Neural cell (in vitro differentiated cells): Measurements from ENCODE around the gene NBEA. TPM values are rescaled to one million over a fixed set of nuclear protein-coding genes. Genes with fewer than 3 reads are reported as not detected.

Experiments used
- H2AFZ ChIP-seq: fragments of 200-600, 300-800 bp; sonication (generic), shearing (Covaris generic); 2 replicates; pipeline ENCODE4 v1.6.0; 2014; ENCODE audit warnings: low read depth, mild to moderate bottlenecking, antibody characterized with exemption, low read length, moderate library complexity
- H3F3A ChIP-seq: fragments of 200-600 bp; shearing (Covaris generic); 2 replicates; pipeline ENCODE4 v1.6.1; 2016; ENCODE audit warnings: mild to moderate bottlenecking, moderate library complexity, mixed read lengths, antibody characterized with exemption, low read length; ENCODE audit not compliant: insufficient read depth, poor library complexity, severe bottlenecking
- H3K27ac ChIP-seq: fragments of 200-600, 300-800 bp; sonication (generic), shearing (Covaris generic); 2 replicates; pipeline ENCODE4 v1.5.1; 2014; ENCODE audit warnings: mild to moderate bottlenecking, low read length, moderate library complexity
- H3K27me3 ChIP-seq: fragments of 300-800, 200-600 bp; sonication (generic), shearing (Covaris generic); 2 replicates; pipeline ENCODE4 v1.6.0; 2014; ENCODE audit warnings: mild to moderate bottlenecking, low read depth, low read length, moderate library complexity; ENCODE audit not compliant: insufficient read depth
- H3K36me3 ChIP-seq: fragments of 300-800, 200-600 bp; sonication (generic), shearing (Covaris generic); 2 replicates; pipeline ENCODE4 v1.5.1; 2014; ENCODE audit warnings: mild to moderate bottlenecking, antibody characterized with exemption, low read length, moderate library complexity; ENCODE audit not compliant: insufficient read depth
- H3K4me2 ChIP-seq: fragments of 300-800, 200-600 bp; sonication (generic), shearing (Covaris generic); 2 replicates; pipeline ENCODE4 v1.6.0; 2014; ENCODE audit warnings: mild to moderate bottlenecking, low read length
- H3K4me3 ChIP-seq: fragments of 300-800, 200-600 bp; sonication (generic), shearing (Covaris generic); 2 replicates; pipeline ENCODE4 v1.5.1; 2014; ENCODE audit warnings: mild to moderate bottlenecking, low read length, moderate library complexity
- H3K79me2 ChIP-seq: fragments of 200-600 bp; shearing (Covaris generic); replicated peaks from 2 replicates; pipeline ENCODE4 v1.6.0; 2014; ENCODE audit warnings: mild to moderate bottlenecking, low read length, moderate library complexity; ENCODE audit not compliant: insufficient read depth
- H3K9ac ChIP-seq: fragments of 300-800, 200-600 bp; sonication (generic), shearing (Covaris generic); 2 replicates; pipeline ENCODE4 v1.6.1; 2016; ENCODE audit warnings: mild to moderate bottlenecking, low read length, mixed read lengths
- H3K9me2 ChIP-seq: fragments of 200-600 bp; shearing (Covaris generic); 2 replicates; pipeline ENCODE4 v1.6.1; 2016; ENCODE audit warnings: mild to moderate bottlenecking, low read length, mixed read lengths; ENCODE audit not compliant: insufficient read depth
- H3K9me3 ChIP-seq: fragments of 200-600, 300-800 bp; sonication (generic), shearing (Covaris generic); 2 replicates; pipeline ENCODE4 v1.6.1; 2016; ENCODE audit warnings: mild to moderate bottlenecking, mixed run types, low read length, moderate library complexity, mixed read lengths
- H4K20me1 ChIP-seq: fragments of 200-600 bp; shearing (Covaris generic); 2 replicates; pipeline ENCODE4 v1.6.1; 2016; ENCODE audit warnings: mild to moderate bottlenecking, mixed run types; ENCODE audit not compliant: insufficient read depth
- CTCF ChIP-seq: fragments of 450-650 bp; IDR thresholded peaks from 2 replicates; pipeline ENCODE4 v1.5.1; 2014; ENCODE audit warnings: antibody characterized with exemption, mild to moderate bottlenecking, moderate library complexity; ENCODE audit not compliant: poor library complexity, severe bottlenecking
- EP300 ChIP-seq: fragments of 450-650 bp; conservative IDR thresholded peaks from 2 replicates; pipeline ENCODE4 v1.6.1; 2014; ENCODE audit warnings: antibody characterized with exemption, mild to moderate bottlenecking, moderate library complexity; ENCODE audit not compliant: poor library complexity, severe bottlenecking
- EZH2 ChIP-seq: fragments of 200-600, 300-800 bp; shearing (Covaris generic), sonication (generic); IDR thresholded peaks from 2 replicates; pipeline ENCODE4 v1.6.1; 2014; ENCODE audit warnings: antibody characterized with exemption, low read length, borderline replicate concordance, mild to moderate bottlenecking; ENCODE audit not compliant: insufficient read depth, poor library complexity, severe bottlenecking
- MXI1 ChIP-seq: fragments of 450-650 bp; conservative IDR thresholded peaks from 2 replicates; pipeline ENCODE4 v1.6.1; 2014; ENCODE audit warnings: antibody characterized with exemption, mild to moderate bottlenecking; ENCODE audit not compliant: poor library complexity, severe bottlenecking
- POLR2AphosphoS5 ChIP-seq: IDR thresholded peaks from 2 replicates; pipeline ENCODE4 v1.6.1; 2012
- RAD21 ChIP-seq: fragments of 450-650 bp; conservative IDR thresholded peaks from 2 replicates; pipeline ENCODE4 v1.6.1; 2014; ENCODE audit warnings: antibody characterized with exemption, mild to moderate bottlenecking, moderate library complexity
- REST ChIP-seq: IDR thresholded peaks from 2 replicates; pipeline ENCODE4 v1.6.1; 2012; ENCODE audit warnings: borderline replicate concordance
- SMC3 ChIP-seq: fragments of 450-650 bp; conservative IDR thresholded peaks from 2 replicates; pipeline ENCODE4 v1.6.1; 2014; ENCODE audit warnings: antibody characterized with exemption, mild to moderate bottlenecking, moderate library complexity; ENCODE audit not compliant: poor library complexity
- TAF1 ChIP-seq: IDR thresholded peaks from 2 replicates; pipeline ENCODE4 v1.6.1; 2012; ENCODE audit warnings: low read depth
- polyA plus RNA-seq: library from polyadenylated mRNA; depleted of rRNA; stranded (reverse); fragments of >200 nt; gene quantifications from 2 replicates; pipeline ENCODE4 v1.2.3, GENCODE V29; 2014

Gene NBEA
- polyA plus RNA-seq, 1 donor from 2014 or later, result 55.8 TPM

- no peaks in the 10 kb centered on the region for H3K27me3 ChIP-seq
- no peaks in the 10 kb centered on the region for H3K79me2 ChIP-seq
- H3K4me2 ChIP-seq, result no peak overlapping the region
- H3F3A ChIP-seq, result no peaks in the 10 kb centered on the region
- no peaks in the 10 kb centered on the region for H3K36me3 ChIP-seq
- TF ChIP-seq REST (no peak), EP300 (no peak), TAF1 (no peak), SMC3 (no peak), CTCF (no peak), POLR2AphosphoS5 (no peak), MXI1 (no peak), EZH2 (no peak), RAD21 (no peak)
- no peaks in the 10 kb centered on the region for H3K9me2 ChIP-seq
- no peak overlapping the region for H3K27ac ChIP-seq
- H4K20me1 ChIP-seq, result no peaks in the 10 kb centered on the region
- no peak overlapping the region for H2AFZ ChIP-seq
- H3K4me3 ChIP-seq, result no peak overlapping the region
- no peak overlapping the region for H3K9ac ChIP-seq
- H3K9me3 ChIP-seq, result no peaks in the 10 kb centered on the region
Measured at GRCh38 chr13:35649162-35649561, 707.1 kb downstream of the NBEA start.

- H3K9me2 ChIP-seq, result no peaks in the 10 kb centered on the region
- no peak overlapping the region for H3K4me3 ChIP-seq
- no peak overlapping the region for H3K4me2 ChIP-seq
- H3K36me3 ChIP-seq, result no peaks in the 10 kb centered on the region
- no peaks in the 10 kb centered on the region for H3K9me3 ChIP-seq
- H3K27ac ChIP-seq, result no peak overlapping the region
- no peaks in the 10 kb centered on the region for H3K79me2 ChIP-seq
- no peak overlapping the region for H2AFZ ChIP-seq
- TF ChIP-seq MXI1 (no peak), SMC3 (no peak), POLR2AphosphoS5 (no peak), EP300 (no peak), CTCF (no peak), REST (no peak), EZH2 (no peak), TAF1 (no peak), RAD21 (no peak)
- H4K20me1 ChIP-seq, result no peaks in the 10 kb centered on the region
- no peaks in the 10 kb centered on the region for H3F3A ChIP-seq
- H3K9ac ChIP-seq, result no peak overlapping the region
- no peaks in the 10 kb centered on the region for H3K27me3 ChIP-seq
Measured at GRCh38 chr13:35659796-35660195, 717.7 kb downstream of the NBEA start.
